Fibroblast of villous mesenchyme (primary cell): ENCODE measurements around the gene NDUFV2. TPM values are rescaled to one million over a fixed set of nuclear protein-coding genes. Genes with fewer than 3 reads are reported as not detected.

Experiments used
- DNase-seq: peaks from one replicate; pipeline ENCODE4 v3.0.0-alpha.2; 2010; ENCODE audit warnings: low read depth
- H3K4me3 ChIP-seq: 2 replicates; pipeline ENCODE4 v1.5.1; 2011; ENCODE audit warnings: low read depth, mild to moderate bottlenecking, low read length
- total RNA-seq: library from RNA; depleted of rRNA; stranded (reverse); fragments of >200 nt; gene quantifications from 2 replicates; pipeline ENCODE4 v1.2.3, GENCODE V29; 2012
- TF ChIP-seq, protein P1 (sequence below): IDR thresholded peaks from 2 replicates; pipeline ENCODE4 v1.5.1; 2012; ENCODE audit warnings: low read depth, mild to moderate bottlenecking, low read length; ENCODE audit not compliant: insufficient read depth

NDUFV2 gene
- total RNA-seq, 1 donor = 127 TPM

DNA sequence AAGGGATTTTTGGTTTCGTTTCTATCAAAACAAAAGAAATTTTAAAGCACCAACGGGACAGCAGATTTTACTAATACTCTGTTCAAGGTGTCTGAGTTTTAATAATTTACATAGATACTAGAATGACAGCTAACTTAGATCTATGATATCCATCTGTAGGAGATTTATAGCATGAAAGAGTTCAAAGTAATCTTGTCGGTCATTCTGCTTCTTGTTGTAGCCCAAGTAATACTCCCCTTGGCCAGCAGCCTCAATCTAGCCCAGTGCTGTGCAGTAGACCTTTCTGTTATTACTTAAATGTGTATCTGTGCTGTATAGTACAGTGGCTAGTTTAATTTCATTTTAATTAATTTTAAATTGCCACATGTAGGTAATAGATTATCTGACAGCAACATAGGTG lies 78.8 kb downstream of the NDUFV2 start:
- TF ChIP-seq, protein P1, sequence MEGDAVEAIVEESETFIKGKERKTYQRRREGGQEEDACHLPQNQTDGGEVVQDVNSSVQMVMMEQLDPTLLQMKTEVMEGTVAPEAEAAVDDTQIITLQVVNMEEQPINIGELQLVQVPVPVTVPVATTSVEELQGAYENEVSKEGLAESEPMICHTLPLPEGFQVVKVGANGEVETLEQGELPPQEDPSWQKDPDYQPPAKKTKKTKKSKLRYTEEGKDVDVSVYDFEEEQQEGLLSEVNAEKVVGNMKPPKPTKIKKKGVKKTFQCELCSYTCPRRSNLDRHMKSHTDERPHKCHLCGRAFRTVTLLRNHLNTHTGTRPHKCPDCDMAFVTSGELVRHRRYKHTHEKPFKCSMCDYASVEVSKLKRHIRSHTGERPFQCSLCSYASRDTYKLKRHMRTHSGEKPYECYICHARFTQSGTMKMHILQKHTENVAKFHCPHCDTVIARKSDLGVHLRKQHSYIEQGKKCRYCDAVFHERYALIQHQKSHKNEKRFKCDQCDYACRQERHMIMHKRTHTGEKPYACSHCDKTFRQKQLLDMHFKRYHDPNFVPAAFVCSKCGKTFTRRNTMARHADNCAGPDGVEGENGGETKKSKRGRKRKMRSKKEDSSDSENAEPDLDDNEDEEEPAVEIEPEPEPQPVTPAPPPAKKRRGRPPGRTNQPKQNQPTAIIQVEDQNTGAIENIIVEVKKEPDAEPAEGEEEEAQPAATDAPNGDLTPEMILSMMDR = no peak
- H3K4me3 ChIP-seq = no peak overlapping the region
- no peak for DNase-seq

DNA sequence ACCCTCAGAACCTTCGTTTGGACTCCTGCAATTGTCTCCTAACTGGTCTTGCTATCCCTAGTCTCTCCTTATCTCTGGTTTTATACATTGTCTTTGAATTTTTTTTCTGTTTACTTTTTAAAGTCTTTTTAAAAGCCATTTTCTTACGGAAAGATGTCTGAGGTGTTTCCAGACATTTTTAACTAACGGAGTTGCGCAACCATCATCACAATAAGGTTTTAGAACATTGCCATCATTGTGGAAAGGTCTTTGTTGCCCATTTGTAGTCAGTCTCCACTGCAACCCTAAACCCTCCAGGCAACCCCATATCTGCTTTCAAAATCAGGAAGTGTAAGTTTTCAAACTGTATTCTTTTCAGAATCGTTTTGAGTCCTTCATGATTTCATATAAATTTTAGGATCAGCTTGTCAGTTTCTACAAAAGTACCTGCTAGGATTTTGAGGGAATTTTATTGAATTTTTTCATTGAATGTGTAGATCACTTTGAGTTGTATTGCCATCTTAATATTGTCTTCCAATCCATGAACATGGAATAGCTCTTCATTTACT lies 80.4 kb downstream of the NDUFV2 start:
- no peak for DNase-seq
- TF ChIP-seq, protein P1 = no peak
- H3K4me3 ChIP-seq = no peak overlapping the region

Other genes starting within 250 kb of the NDUFV2 start
- gene ANKRD12, start 34.1 kb downstream of the NDUFV2 start, total RNA-seq = 23.8 and 32.0 TPM in 2 replicates
- gene TWSG1, start 232.1 kb downstream of the NDUFV2 start, total RNA-seq = 118 and 181 TPM in 2 replicates